ELR (cell line): Measurements from ENCODE around the gene PIGU.
A peak's percentile ranks its signal among the peaks of the same experiment; 100 is the strongest.
"Not testable (repeated sequence)": the region's sequence is repeated elsewhere in the genome, so short reads cannot be mapped to it uniquely, and the experiment has no call there.

Source experiments
- DNase-seq: peaks from one replicate; pipeline ENCODE4 v3.0.0-alpha.2; 2015; ENCODE audit warnings: low read depth

Gene PIGU

DNA sequence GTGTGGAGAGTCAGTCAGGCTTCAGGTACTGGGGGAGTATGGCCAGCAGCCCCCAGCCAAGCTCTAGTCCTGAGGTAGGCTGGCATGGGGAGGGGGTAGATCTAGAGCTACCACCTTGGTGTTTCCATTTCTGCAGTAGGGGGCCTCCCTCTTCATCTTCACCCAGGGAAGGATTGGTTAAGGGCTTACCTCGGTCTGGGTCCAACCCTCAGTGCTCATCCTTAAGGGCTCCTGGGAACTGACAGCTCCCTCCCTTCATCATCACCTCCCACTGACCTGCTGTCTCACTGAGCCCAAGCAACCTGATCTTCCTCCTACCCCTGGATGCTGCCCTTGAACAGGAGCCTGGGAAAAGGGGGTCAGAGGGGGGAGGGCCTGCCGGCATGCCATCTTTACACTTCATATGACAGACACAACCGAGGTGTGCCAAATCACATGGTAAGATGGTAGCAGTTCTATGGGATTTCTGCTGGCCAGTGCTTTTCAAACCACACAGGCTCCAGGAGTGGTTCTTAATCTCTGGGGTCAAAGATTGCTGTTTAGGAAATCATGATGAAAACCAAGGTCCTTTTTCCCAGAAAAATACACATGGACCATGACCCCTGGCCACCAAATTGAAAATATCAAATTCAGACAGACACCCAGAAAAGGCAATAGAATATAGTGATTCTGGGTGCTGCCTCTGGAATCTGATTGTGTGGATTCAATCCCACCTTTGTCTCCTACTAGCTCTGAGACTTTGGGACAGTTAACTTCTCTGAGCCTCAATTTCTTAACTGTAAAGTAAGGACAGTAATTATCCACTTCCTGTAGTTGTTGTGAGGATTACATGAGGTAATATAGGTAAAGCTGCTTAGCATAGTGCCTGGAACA lies 30.3 kb upstream of the PIGU start:
- no peak for DNase-seq

- DNase-seq = no peak
Observed at GRCh38 chr20:34706302-34706875, 29.5 kb upstream of the PIGU start.

DNA sequence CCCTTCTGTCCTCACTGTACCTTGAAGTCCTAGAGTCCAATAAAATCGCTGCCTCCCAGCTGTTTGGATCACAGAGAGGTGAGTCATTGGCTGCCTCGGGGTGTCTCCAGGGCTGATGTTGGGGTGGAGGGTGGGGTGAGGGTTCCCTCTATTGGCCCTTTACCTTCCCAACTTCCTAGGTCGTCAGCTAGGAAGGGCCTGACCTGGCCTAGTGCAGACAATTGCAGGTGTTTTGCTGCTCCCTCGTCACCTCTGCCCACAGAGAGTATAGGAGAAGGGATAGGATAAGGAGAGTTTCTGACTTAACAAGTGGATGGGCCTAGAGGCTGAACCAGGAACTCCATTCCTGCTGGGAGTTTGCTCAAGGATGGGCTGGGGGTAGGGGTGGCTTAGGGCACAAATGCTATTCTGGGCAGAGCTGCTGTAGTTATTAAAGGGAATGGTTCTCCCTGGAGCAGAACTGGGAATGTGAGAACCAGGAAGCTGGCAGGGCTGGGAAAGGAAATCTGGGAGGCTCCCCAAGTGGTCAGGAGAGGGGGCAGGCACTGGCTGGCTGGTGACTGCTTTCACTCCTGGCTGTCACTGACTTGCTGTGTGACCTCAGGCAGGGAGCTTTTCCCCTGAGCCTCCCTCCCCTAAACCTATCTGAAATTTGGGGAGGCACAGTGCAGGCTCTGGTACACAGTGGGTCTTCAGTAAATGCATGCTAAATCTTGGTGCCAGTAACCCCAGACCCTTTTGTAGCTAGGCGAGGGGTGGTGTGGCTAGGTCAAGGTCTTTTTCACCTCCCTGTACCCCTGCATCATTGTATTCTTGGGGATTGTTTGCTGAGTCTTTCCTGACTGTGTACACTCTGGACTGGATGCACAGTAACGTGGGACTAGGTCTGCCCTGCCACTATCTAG lies 28.8 kb upstream of the PIGU start:
- DNase-seq = peak; percentile 83

DNA sequence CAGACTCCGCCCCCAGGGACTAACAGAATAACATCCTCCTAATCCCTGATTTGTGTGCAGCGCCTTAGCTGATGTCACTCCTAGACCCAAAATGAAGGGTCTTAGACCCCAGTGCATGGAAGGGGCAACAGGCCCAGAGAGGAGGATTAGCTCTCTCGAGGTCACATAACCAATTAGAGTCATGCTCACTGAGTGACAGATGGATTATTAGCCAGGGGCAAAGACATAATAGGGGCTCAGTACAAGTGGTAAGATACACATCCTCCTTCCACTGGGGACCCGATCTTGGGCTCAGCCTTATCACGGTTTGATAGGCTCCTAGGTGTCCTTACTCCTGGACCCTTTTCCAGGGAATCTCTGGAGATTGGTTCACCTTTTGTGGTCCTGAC lies 28.1 kb upstream of the PIGU start:
- DNase-seq = peak; percentile 31

DNA sequence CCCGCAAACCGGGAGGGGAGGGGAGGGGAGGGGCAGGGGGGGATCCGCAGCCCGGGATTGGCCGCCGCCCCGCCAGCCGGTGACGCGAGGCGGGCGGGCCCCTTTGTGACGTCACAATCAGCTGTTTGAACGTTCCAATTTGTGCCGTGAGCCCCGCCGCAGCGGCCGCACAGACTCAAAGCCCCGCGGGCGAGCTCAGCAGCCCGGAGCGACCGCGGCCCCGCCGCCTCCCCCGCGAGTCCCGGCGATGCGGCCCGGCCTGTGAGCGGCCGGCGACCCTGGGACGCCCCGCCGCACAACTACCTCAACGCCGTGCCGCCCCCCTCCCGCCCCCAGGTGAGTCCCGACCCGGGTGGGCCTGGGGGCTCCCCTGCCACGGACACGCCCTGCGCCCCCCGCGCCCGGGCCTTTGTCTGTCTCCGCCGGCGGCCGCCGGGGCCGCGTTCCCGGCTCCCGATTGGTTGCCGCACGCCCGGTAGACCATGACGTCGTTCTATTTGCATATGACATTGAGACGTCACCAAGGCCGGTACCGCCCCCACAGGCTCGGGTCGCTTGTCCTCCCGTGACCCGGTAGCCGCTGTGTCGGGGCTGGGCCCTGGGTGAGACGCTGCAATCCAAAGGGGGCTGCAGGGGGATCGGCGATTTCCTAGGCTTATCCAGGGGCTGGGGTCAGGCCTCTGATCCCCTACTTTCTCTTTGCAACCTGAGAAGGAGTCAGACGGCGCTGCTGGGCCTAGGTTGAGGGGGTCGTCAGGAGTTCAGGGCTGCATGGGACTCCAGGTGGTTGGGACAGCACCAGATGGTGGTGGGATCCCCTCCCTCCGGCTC lies 27.5 kb upstream of the PIGU start, which contains the start of gene TP53INP2:
Gene TP53INP2 (plus strand): TSS at position 168 of the 831 bp plus-strand sequence. CDS start 4,396 bp downstream, outside the sequence.
- DNase-seq = peak; percentile 93

DNA sequence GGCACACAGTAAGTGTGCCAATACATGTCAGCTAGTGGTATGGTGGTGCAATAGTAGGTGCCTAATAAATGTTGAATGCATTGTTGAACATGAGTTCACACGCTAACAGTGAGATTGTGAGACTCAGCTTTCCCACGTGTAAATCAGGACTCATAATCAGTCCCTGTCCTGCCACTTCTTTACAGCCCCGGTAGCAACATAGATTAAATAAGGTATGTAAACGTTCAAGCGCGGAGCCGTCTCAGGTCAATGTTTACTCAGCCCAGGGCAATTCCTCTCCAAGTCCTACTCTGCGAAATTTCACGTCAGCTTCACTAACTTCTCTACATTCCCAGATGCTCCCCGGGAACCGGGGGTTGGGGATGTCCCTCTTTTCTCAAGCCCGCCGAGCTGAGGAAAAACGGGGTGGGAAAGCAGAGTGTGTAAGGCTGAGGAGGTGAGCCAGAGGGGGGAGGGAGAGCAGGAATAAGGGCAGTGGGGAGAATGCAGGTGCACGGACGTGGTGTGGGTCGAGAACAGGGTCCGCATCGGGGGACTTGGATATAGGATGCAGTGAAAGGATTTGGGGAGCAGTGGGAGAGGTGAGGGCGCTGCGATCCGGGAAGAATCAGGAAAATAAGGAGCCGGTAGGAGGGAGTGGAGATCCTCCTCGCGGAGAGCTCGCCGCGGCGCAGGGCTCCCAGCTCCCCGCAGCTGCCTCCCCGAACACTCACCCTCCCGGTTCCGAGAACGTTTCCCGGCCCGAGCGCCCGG lies 26.7 kb upstream of the PIGU start:
- peak; percentile 35 for DNase-seq

- no peak for DNase-seq
Observed at GRCh38 chr20:34703061-34703423, 26.1 kb upstream of the PIGU start.

DNA sequence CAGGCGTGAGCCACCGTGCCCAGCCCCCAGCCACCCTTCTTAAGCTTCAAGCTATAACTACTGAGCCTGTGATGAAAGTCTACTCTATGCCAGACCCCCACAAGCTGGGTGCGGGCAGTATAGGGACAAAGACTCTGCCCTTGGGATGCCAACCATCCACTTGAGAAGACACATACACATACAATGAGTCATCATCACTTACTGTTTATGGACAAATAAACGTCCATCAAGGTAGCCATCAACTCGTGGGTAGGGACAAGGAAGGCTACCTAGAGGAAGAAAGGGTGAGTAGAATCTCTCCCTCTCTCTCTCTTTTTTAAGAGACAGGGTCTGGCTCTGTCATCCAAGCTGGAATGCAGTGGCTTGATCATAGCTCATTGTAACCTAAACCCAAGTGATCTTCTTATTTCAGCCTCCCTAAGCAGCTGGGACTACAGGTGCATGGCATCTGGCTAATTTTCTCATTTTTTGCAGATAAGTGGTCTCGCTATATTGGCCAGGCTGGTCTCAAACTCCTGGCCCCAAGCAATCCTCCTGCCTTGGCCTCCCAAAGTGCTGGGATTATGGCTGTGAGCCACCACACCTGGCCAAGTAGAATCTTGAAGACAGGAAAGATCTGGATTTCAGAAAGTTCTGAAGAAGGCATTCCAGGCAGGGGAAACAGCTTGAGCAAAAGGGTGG lies 24.7 kb upstream of the PIGU start:
- peak; percentile 33 for DNase-seq

DNA sequence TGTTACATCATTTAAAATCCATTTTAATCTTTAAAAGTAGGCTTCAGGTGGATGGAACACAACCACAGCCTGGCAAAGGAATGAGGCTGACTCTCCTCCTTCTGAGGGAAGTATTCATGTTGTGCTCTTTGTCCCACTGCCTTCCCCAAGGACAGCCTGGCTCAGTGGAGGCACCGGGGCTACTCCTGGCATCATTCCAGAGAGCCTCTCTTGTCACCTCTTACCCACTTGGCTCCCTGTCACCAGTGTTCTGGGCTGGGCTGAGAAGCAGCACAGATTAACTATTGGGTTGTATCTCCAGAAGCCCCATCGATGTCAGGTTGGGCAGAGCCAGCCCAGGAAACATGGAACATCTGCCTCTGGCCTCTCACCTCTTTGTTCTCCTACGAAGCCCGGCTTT lies 16.5 kb upstream of the PIGU start:
- DNase-seq = no peak

GRCh38 chr20:34691838-34692237 lies 14.9 kb upstream of the PIGU start:
- DNase-seq = no peak

DNA sequence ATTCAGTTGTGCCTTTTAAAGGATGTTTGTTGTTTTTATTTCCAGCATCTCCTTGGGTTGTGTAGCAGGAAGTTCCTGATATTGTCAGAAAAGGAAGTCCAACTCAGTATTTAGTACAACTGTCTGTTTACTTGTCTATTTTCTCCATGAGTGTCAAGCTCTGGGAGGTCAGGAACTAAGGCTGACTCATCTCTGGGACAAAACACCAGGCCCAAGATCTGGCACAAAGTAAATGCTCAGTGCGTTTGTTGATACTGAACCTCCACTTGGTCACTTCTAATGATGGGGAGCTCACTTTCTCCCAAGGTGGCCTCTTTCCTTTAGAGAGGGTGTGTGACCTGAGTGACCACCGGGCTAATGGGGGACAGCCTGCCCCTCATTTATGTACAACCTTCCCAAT lies 12.6 kb upstream of the PIGU start:
- peak; percentile 57 for DNase-seq

- DNase-seq = no peak
Observed at GRCh38 chr20:34683667-34684066, 6.8 kb upstream of the PIGU start.

DNA sequence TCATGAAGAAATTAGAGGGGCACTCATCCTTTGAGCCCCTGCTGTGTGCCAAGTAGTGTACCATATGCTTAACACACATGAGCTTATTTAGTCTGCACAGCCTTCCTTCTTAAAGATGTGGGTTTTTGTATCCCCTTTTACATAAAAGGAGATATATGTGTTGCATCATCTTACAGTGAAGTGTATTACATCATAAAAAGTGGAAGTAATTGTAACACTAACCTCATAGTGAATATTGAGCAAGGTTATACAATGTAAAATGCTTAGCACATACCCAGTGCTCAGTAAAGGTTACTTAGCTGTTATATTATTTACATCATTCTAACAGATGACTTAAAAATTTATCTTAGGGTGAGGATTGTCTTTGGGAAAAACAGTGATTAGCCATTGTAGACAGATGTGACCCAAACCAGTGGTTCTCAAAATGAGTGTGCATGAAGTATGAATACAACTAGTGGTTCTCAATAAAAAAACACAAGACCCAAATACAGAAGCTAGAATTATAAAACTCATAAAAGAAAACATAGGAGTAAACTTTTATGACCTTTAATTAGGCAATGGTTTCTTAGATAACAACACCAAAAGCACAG lies 3.8 kb upstream of the PIGU start:
- DNase-seq = no peak

GRCh38 chr20:34675993-34676641 lies 775 bp downstream of the PIGU start:
- DNase-seq = no peak

DNA sequence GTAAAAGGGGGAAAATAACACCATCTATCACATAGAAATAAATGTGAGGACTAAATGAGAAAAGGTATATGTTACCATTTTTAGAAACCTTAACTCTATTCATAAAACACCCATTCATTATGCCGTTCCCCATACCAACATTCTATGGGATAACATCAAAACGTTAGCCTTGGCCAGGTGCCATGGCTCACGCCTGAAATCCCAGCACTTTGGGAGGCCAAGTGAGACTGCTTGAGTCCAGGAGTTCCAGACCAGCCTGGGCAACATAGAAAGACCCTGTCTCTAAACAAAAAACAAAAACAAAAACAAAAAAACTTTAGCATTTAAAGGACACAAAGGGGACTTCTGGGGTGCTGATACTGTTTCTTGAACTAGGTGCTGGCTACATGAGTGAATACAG lies 1.3 kb downstream of the PIGU start:
- no peak for DNase-seq

DNA sequence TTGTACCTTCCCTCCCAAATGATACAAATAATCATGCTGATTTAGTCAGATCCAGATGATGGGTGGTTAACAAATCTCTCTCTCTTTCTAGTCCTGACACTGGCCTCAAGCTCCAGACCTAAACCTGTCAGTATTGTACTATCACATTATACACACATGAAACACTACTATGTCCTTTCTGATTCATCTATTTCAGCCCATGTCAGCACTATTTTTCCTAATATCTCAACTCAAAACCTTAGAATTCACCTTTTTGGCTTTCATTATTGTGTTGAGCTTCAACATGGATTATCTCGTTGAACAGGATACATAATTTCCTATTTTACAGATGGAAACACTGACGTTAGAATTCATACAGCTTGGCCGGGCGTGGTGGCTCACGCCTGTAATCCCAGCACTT lies 3.5 kb downstream of the PIGU start:
- DNase-seq = no peak

GRCh38 chr20:34669094-34669493 lies 7.8 kb downstream of the PIGU start:
- DNase-seq = no peak

- DNase-seq = not testable (repeated sequence)
Observed at GRCh38 chr20:34664751-34665150, 12.1 kb downstream of the PIGU start.

- peak; percentile 47 for DNase-seq
Observed at GRCh38 chr20:34663213-34663943, 13.5 kb downstream of the PIGU start.
